Occipital lobe (tissue), 2 donors: Measurements from ENCODE around the gene LEFTY2. TPM values are rescaled to one million over a fixed set of nuclear protein-coding genes. Genes with fewer than 3 reads are reported as not detected.
"Not testable (repeated sequence)": the region's sequence is repeated elsewhere in the genome, so short reads cannot be mapped to it uniquely, and the experiment has no call there.

Source experiments
- DNase-seq: peaks from one replicate; lab custom pipeline; 2025; lab: John Stamatoyannopoulos, UW
- total RNA-seq: library from RNA; depleted of rRNA; stranded (reverse); fragments of >200 nt; gene quantifications from one replicate; pipeline ENCODE4 v1.2.3, GENCODE V29; 2014

The LEFTY2 gene
- total RNA-seq, 1 donor from 2014 or later, result 0.47 TPM

DNA sequence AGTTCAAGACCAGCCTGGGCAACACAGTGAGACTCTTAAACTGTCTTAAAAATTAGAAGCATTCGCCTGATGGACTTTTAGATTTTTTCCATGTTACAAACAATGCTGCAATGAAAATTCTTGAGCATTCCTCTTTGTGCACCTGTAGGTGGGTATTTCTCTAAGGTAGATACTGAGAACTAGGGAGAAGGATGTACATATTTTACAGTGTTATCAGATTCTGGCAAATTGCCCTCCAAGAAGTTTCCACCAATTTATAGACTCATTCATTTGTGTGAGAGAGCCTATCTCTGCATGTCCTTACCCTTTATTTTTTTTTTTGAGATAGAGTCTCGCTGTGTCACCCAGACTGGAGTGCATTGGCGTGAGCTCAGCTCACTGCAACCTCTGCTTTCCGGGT, 12.3 kb upstream of the LEFTY2 start:
- no peak for DNase-seq

DNA sequence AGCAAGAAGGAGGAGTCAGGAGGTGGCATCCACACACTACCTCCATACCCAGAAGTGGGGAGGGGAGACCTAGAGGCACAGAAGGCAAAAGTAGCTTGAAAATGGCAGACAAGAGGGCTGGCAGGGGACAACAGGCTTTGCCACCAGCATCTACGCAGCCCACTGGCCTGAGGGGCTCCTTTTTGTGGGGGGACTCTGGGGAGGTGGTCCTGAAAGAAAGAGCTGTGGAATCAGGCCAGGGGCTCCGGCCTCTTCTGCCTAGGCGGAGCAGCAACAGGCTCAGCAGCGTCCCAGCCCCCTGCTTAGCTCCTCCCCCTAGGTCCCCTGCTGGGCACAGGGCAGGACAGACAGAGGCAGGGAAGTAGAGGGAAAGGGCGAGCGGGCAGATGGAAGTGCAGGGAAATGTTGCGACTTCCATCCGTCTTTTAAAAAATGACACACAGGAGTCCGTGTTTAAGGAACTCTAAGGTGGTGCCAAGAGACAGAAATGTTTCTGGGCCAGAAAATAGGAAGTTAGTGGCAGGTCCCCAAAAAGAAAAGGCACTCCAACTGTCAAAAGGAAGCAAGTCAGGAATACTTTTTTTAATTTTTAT, 10.0 kb upstream of the LEFTY2 start:
- DNase-seq, result no peak

GRCh38 chr1:225949041-225949440, 8.0 kb upstream of the LEFTY2 start:
- no peak for DNase-seq

- DNase-seq, result no peak
These were observed 5.8 kb upstream of the LEFTY2 start for GRCh38 chr1:225946803-225947202.

DNA sequence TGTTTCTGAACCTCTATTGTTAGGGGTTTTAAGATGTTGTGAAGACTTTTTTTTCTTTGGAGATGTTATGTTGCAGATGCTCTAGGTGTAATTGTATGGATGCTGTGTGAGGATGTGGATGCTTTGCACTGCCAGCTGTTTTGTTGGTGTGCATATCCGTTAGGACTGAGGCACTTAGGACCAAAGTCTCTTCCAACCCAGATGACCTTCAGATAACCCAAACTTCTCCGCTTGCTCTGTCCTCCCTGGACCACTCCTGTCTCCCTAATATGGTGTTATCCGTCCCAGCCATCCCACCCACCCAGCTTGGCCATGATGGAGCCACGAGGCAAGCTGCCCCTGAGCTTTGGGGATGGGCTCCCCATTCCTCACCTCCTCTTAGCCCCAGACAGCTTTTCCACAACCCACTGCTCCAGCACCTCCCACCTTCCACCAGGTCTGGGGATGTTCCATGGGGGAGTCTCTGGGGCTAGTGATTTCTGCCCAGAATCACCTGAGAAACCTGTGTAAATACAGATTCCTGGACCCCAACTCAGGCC, 5.1 kb upstream of the LEFTY2 start:
- DNase-seq, result no peak

- no peak for DNase-seq
These were observed 4.5 kb upstream of the LEFTY2 start for GRCh38 chr1:225945564-225945963.

GRCh38 chr1:225944951-225945350, 3.9 kb upstream of the LEFTY2 start:
- no peak for DNase-seq

GRCh38 chr1:225944387-225944786, 3.4 kb upstream of the LEFTY2 start:
- no peak for DNase-seq

DNA sequence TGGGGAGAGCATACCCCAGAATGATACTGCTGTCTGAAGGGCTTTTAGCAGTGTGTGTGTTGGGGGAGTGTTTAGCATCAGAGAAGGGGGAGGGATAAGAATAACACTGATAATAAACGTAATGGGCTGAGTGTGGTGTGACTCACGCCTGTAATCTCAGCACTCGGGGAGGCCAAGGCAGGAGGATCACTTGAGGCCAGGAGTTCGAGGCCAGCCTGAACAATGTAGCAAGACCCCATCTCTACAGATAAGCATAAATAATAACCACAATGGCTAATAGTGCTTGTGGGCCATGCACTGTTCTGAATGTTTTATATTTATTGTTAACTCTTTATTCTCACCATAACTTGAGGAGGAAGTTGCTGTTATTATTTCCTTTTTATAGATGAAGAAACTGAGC, 2.6 kb upstream of the LEFTY2 start:
- no peak for DNase-seq

- no peak for DNase-seq
These were observed 1.6 kb upstream of the LEFTY2 start for GRCh38 chr1:225942574-225942973.

- DNase-seq, result no peak
These were observed 862 bp upstream of the LEFTY2 start for GRCh38 chr1:225941942-225942222.

DNA sequence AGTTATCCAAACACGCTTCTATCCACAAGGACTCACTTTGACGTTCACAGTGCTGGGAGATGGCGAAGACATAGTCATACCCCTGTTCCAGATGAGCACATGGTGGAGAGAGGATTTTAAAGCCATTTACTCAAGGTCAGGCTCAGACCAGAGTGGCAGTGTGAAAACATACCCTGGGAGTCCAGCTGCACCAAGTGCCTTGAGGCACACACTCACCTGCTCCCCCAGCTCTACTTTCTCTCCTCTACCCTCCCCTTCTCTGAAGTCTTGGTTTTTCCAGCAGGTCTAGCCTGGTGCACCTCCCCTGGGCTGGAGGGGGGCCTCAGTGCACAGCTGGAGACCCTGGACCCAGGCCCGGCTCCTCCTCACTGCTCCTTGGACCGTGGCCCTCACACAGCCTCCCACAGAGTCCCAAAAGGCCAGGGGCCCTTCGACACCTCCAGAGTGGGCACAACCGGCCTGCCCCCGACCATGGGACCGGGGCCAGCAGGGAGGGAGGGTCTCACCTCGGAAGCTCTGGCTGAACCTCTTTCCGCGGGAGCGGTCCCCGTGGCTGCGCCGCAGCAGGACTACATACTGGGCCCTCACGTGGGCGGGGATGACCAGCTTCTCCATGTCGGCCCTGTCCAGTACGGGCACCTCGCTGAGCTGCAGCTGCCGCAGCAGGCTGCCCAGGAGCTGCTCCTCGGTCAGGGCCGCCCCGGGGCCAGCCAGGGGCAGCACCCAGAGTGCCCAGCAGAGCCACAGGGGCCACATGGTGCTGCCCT, 452 bp downstream of the LEFTY2 start:
- no peak for DNase-seq

- DNase-seq, result not testable (repeated sequence)
These were observed 1.1 kb downstream of the LEFTY2 start for GRCh38 chr1:225939939-225940310.

GRCh38 chr1:225939097-225939938, 1.7 kb downstream of the LEFTY2 start:
- not testable (repeated sequence) for DNase-seq

DNA sequence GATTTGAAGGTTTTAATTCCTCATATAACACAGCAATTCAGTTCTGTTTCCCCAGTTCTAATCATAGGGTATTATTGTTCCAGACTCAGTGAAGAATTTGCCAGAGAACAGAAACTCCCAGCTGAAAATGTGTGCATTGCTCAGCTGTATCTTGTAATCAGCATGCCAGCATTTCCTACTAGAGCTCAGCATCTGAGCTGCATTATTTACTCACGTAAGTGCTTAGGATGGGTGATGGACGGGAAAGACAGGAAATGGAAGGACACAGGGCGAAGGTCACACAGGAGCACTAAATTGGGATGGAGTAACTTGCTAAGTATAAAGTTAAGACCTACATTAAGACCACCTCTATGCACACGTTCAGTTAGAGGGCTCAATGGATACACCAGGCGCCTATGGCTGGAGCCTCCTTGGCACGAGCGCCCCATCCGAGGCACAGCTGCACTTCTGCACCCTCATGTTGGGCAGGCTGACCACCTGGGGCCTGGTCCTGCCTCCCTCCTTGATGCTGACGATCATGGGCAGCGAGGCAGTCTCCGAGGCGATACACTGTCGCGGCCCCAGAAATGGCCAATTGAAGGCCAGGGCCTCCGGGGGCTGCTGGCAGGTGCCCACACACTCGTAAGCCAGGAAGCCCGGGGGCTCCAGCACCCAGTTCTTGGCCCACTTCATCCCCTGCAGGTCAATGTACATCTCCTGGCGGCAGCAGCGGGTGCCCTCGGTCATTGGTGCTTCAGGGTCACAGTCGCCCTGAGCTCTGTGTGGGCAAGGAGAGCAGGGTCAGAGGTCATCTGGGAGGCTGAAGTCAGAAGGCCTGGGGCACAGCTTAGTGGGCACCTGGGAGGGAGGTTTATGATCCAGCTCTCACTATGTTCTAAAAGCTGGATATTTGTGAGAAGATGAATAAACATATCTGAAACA, 3.7 kb downstream of the LEFTY2 start:
- DNase-seq, result no peak

DNA sequence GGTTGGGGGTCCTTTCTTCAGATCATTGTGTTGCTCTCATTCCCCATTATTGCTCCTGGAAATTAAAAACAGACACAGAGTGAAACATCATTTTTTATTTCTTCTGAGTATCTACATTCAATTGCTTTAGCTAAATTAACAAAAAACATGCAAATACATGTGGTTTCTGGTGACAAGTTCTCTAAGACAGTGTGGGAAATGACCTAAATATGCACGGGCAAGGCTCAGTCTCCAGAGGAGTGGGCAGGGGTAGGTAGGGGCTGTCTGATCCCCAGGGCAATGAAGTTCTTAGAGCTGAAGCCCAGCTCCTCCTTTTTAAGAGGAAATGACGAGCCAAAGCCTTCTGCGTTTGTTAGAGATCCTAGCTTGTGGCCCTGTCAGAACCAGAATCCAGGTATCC, 4.5 kb downstream of the LEFTY2 start:
- DNase-seq, result no peak

DNA sequence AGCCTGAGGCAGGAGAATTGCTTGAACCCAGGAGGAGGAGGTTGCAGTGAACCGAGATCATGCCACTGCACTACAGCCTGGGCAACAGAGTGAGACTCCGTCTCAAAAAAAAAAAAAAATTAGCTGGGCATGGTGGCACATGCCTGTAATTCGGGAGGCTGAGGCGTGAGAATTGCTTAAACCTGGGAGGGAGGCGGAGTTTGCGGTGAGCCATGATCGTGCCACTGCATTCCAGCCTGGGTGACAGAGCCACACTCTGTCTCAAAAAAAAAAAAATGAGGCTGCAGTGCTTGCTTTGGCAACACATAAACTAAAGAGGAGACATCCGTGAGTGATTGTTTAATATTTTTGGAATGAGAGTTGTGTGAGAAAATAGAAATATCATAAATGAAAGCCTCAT, 4.9 kb downstream of the LEFTY2 start:
- DNase-seq, result not testable (repeated sequence)

DNA sequence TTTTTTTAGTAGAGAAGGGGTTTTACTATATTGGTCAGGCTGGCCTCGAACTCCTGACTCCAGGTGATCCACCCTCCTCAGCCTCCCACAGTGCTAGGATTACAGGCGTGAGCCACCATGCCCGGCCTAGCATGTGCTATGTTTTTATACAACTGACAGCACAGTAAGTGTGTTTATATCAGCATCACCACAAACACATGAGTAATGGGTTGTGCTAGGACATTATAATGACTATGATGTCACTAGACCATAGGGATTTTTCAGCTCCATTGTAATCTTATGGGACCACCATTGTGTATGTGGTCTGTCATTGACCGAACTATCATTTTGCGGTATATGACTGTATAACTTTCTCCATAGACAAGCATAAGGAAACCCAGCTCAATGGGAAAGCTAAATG, 6.3 kb downstream of the LEFTY2 start:
- no peak for DNase-seq

GRCh38 chr1:225933072-225933471, 7.9 kb downstream of the LEFTY2 start:
- no peak for DNase-seq

DNA sequence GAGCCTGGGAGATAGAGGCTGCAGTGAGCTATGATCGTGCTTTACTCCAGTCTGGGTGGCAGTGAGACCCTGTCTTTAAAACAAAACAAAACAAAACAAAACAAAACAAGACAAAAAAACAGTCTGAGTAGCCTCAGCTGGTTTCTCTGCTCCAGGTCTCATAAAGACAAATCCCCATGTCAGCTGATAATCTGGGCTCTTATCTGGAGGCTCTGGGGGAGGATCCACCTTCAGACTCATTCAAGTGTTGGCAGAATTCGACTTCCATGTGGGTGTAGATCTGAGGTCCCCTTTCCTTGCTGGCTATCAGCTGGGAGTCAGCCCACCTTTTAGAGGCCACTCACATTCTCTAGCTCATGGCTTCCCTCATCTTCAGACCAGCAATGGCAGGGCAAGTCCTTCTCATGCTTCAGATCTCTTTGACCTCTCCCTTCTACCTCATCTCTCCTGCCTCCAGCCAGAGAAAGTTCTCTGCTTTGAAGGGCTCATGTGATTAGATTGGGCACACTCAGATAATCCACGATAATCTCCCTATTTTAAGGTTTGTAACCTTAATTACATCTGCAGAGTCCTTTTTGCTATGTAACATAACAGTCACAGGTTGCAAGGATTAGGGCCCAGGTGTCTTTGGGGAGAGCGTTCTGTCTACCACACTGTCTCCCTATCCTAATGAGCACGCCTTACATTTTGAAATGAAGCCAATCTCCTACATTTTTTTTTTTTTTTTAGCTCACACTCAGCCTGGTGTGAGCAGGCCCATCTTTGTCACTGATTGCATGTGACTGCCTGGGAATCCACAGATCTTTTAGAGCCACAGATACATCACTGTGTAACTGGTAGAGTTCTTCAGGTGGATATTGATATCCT, 9.5 kb downstream of the LEFTY2 start:
- no peak for DNase-seq
